Activated CD8-positive, alpha-beta memory T cell treated with anti-CD3 and anti-CD28 coated beads, Interleukin-2, amount 50 U/mL, for 4 hours (primary cell): ENCODE measurements around the gene OS9.
"Not testable (repeated sequence)": the region's sequence is repeated elsewhere in the genome, so short reads cannot be mapped to it uniquely, and the experiment has no call there.

ENCODE experiments used
- DNase-seq: peaks from one replicate; pipeline ENCODE4 v3.0.0-alpha.2; 2020

OS9 gene

GRCh38 chr12:57693659-57694458, at the start of gene OS9:
TSS of gene OS9 (plus strand) at chr12:57694132. CDS start at chr12:57694162, 30 bp downstream.
- peak; percentile 89 for DNase-seq

DNA sequence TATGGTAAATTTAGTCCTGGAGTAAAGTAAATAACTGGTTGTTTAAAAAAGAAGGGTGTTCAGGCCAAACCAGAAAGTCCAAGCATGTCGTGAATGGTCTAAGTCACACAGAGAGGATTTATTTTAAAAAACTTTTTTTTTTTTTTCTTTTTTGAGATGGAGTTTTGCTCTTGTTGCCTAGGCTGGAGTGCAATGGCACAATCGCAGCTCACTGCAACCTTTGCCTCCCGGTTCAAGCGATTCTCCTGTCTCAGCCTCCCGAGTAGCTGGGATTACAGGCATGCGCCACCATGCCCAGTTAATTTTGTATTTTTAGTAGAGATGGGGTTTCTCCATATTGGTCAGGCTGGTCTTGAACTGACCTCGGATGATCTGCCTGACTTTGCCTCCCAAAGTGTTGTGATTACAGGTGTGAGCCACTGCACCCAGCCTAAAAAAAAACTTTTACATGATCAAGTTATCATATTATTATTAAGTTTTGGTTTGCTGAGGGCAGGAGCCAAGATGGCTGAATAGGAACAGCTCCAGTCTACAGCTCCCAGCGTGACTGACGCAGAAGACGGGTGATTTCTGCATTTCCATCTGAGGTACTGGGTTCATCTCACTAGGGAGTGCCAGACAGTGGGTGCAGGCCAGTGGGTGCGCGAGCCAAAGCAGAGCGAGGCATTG, 47.8 kb upstream of the OS9 start:
- DNase-seq, result not testable (repeated sequence)

DNA sequence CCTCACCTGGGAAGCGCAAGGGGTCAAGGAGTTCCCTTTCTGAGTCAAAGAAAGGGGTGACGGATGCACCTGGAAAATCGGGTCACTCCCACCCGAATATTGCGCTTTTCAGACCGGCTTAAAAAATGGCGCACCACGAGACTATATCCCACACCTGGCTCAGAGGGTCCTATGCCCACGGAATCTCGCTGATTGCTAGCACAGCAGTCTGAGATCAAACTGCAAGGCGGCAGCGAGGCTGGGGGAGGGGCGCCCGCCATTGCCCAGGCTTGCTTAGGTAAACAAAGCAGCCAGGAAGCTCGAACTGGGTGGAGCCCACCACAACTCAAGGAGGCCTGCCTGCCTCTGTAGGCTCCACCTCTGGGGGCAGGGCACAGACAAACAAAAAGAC, 47.3 kb upstream of the OS9 start:
- DNase-seq, result not testable (repeated sequence)

DNA sequence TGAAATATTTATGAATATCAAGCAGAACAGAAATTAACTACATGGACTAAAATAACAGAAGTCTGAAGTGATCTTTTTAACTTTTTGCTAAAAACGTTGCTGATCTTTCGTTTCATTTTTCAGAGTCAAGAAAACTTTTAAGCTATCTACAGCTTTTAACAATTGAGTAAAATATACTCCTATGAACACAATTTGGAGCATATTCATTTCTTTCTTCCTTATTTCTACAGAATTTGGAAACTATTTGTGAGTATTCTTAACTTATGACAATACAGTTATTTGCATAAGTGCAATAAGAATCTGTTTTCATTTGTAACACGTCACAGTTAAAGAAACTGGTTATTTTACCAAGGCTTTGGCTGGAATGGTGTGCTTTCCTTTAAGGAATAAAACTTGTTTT, 39.9 kb upstream of the OS9 start:
- DNase-seq, result no peak

DNA sequence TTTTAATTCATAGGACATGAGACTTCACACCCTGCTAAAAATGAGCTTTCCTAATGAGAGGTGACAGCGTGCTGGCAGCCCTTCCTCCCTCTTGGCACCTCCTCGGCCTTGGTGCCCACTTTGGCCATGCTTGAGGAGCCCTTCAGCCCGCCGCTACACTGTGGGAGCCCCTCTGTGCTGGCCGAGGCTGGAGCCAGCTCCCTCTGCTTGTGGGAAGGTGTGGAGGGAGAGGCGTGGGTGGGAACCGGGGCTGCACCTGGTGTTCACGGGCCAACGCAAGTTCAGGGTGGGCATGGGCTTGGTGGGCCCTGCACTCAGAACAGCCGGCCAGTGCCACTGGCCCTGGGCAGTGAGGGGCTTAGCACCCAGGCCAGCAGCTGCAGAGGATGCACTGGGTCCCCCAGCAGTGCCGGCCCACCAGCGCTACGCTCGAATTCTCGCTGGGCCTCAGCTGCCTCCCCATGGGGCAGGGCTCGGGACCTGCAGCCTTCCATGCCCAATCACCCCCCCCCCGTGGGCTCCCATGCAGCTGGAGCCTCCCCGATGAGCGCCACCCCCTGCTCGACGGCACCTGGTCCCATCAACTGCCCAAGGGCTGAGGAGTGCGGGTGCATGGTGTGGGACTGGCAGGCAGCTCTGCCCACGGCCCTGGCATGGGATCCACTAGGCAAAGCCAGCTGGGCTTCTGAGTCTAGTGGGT, 38.2 kb upstream of the OS9 start:
- DNase-seq, result no peak

DNA sequence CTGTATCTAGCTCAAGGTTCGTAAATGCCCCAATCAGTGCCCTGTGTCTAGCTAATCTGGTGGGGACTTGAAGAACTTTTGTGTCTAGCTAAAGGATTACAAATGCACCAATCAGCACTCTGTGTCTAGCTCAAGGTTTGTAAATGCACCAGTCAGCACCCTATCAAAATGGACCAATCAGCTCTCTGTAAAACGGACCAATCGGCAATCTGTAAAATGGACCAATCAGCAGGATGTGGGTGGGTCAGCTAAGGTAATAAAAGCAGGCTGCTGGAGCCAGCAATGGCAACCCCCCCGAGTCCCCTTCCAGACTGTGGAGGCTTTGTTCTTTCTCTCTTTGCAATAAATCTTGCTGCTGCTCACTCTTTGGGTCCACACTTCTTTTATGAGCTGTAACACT, 37.5 kb upstream of the OS9 start:
- DNase-seq, result not testable (repeated sequence)

DNA sequence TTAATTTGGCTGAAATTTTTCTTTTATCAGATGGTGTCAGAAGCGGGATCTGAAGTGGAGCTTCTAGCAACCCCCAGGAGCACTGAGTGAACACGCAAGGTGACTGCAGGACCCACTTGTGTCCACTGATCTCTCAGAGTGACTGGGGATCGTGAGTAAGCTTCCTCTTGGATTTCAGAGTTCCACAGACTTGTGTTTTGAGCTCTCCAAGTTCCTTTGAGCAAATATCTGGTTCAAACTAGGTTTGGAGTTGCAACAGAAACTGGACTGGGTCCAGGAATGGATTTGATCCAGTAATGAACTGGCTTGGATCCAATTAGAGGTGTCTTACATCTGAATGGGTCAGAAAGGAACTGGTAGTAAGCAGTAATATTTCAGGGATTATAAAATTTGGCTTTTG, 36.2 kb upstream of the OS9 start:
- DNase-seq, result no peak

- no peak for DNase-seq
These were observed 35.0 kb upstream of the OS9 start for GRCh38 chr12:57658890-57659289.

- DNase-seq, result no peak
These were observed 32.6 kb upstream of the OS9 start for GRCh38 chr12:57661376-57661775.

DNA sequence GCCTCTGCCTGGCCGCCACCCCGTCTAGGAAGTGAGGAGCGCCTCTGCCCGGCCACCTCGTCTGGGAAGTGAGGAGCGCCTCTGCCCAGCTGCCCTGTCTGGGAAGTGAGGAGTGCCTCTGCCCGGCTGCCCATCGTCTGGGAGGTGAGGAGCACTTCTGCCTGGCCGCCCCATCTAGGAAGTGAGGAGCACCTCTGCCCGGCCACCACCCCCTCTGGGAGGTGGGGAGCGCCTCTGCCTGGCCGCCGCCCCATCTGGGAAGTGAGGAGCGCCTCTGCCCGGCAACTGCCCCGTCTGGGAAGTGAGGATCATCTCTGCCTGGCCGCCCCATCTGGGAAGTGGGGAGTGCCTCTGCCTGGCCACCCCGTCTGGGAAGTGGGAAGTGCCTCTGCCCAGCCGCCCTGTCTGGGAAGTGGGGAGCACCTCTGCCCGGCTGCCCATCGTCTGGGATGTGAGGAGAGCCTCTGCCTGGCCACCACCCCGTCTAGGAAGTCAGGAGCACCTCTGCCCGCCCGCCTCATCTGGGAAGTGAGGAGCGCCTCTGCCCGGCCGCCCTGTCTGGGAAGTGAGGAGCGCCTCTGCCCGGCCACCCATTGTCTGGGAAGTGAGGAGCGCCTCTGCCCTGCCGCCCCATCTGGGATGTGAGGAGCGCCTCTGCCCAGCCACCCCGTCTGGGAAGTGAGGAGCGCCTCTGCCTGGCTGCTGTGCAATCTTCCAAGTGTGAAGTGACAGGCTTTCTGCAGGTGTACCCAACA, 28.7 kb upstream of the OS9 start:
- not testable (repeated sequence) for DNase-seq

DNA sequence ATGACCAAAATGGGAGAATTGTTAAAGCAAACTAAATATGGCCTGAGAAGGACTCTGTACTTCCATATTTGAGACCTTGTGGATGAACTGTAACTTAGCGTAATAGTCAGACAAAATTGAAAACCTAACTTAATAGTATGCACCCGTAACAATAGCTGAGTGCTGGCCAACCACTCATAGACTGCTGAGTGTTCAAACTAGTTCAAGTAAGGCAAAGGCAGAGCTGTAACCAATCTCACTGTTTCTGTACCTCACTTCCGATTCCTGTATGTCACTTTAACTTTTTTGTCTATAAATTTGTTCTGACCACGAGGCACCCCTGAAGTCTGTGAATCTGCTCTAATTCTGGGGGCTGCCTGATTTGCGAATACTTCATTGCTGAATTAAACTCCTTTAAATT, 27.0 kb upstream of the OS9 start:
- no peak for DNase-seq

DNA sequence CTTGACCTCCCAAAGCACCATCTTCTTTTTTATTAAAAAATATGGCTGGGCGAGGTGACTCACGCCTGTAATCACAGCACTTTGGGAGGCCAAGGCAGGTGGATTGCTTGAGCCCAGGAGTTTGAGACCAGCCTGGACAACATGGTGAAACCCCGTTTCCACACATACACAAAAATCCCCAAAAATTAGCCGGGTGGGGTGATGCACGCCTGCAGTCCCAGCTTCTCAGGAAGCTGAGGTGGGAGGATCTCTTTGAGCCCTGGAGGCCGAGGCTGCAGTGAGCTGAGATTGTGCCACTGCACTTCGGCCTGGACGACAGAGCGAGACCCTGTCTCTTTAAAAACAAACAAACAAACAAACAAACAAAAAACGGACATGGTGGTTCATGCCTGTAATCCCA, 24.2 kb upstream of the OS9 start:
- DNase-seq, result not testable (repeated sequence)

DNA sequence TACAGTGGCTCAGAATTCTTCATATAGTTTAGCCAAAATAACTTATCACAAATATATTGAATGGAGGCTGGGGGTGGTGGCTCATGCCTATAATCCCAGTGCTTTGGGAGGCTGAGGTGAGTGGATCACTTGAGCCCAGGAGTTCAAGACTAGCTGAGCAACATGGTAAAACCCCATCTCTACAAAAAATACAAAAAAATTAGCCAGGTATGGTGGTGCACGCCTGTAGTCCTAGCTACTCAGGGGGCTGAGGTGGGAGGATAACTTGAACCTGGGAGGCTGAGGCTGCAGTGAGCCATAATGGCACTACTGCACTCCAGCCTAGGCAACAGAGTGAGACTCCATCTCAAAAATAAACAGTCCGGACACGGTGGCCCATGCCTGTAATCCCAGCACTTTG, 22.1 kb upstream of the OS9 start:
- not testable (repeated sequence) for DNase-seq

DNA sequence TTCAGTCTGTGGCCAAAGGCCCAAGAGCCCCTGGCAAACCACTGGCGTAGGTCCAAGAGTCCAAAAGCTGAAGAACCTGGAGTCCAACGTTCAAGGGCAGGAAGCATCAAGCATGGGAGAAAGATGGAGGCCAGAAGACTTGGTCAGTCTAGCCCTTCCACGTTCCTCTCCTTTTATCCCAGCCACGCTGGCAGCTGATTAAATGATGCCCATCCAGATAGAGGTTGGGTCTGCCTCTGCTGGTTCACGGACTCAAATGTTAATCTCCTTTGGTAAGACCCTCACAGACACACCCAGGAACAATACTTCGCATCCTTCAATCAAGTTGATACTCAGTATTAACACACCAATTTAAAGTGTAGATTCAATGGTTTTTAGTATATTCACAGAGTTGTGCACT, 21.1 kb upstream of the OS9 start:
- no peak for DNase-seq

DNA sequence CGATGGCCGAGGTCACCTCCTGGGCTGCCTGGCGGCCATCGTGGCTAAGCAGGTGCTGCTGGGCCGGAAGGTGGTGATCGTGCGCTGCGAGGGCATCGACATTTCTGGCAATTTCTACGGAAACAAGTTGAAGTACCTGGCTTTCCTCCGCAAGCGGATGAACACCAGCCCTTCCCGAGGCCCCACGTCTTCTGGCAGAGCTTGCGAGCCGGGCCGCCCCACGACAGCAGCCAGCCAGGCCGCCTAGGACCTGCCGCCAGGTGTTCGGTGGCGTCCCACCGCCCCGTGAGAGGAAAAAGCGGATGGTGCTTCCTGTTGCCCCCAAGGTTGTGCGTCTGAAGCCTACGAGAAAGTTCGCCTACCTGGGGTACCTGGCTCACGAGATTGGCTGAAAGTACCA, 19.2 kb upstream of the OS9 start:
- DNase-seq, result no peak

DNA sequence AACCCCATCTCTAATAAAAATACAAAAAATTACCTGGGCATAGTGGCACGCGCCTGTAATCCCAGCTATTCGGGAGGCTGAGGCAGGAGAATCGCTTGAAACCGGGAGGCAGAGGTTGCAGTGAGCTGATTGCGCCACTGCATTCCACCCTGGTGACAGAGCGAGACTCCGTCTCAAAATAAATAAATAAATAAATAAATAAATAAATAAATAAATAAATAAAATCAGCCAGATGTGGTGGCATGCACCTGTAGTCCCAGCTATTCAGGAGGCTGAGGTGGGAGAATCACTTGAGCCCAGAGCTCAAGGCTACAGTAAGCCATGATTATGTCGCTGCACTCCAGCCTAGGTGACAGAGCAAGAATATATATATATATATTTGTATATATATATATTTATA, 16.0 kb upstream of the OS9 start:
- DNase-seq, result not testable (repeated sequence)

- no peak for DNase-seq
These were observed 14.2 kb upstream of the OS9 start for GRCh38 chr12:57679697-57680096.

DNA sequence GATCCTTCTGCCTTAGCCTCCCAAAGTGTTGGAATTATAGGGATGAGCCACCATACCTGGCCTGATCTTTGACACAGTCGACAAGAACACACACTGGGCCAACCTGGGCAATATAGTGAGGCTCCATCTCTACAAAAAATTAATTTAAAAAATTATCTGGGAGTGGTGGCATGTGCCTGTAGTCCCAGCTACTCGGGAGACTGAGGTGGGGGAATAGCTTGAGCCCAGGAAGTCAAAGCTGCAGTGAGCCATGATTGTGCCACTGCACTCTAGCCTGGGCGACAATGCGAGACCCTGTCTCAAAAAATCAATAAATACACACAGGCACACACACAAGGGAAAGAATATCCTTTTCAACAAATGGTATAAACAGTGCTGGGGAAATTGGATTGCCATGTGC, 6.1 kb upstream of the OS9 start:
- DNase-seq, result no peak

- DNase-seq, result no peak
These were observed 5.0 kb upstream of the OS9 start for GRCh38 chr12:57688931-57689330.

DNA sequence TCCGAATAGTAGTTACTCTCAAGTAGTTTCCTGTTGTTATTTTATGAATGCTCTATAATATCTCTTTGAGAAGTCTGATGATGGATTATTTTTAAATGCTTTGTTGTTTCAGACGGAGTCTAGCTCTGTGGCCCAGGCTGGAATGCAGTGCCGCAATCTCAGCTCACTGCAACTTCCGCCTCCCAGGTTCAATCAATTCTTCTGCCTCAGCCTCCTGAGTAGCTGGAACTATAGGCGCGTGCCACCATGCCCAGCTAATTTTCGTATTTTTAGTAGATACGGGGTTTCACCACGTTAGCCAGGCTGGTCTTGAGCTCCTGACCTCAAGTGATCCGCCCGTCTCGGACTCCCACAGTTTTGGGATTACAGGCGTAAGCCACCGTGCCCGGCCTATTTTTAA, 1.4 kb upstream of the OS9 start:
- no peak for DNase-seq

- DNase-seq, result no peak
These were observed 644 bp upstream of the OS9 start for GRCh38 chr12:57693317-57693658.

- no peak for DNase-seq
These were observed 607 bp downstream of the OS9 start for GRCh38 chr12:57694459-57695019.
